ENCODE measurements around the gene GMPPB.
"Not testable (repeated sequence)": the region's sequence is repeated elsewhere in the genome, so short reads cannot be mapped to it uniquely, and the experiment has no call there.

Gene GMPPB

DNA sequence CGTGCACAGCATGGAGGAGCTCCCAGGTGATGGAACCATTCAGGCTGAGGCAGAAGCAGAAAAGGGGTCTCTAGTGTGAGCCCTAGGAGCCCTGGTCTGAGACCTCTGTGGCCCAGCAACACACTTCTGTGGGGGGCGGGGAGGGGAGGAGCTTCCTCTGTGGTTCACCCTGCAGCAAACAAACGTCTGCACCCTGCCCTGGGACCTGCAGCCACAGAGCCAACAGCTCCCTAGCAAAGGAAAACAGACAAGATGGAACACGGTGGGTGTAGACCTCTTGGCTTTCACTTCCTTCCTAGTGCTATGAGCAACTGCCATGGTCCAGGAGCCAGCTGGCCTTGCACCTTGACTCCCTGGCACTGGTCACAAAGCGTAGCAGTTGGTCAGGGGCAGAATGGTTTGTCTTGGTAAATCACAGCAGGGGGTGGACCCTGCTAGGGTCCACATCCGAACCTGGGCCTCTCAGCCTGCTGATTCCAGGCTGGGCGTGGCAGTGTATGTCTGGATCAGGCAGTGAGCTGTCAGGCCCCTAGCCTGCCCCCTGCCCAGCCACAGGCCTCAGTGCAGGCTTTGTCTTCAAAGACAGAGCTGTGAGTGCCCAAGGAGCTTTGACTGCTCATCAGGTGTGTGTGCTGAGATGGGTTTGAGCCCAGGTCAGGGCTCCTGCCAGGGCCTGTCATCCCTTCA is 11.0 kb downstream of the GMPPB start:
- DNase-seq, result no peak

- DNase-seq, result no peak
These were observed 11.6 kb downstream of the GMPPB start for GRCh38 chr3:49712166-49712565.

GRCh38 chr3:49711489-49711888 is 12.3 kb downstream of the GMPPB start:
- DNase-seq, result no peak

GRCh38 chr3:49709852-49710251 is 13.9 kb downstream of the GMPPB start:
- no peak for DNase-seq

DNA sequence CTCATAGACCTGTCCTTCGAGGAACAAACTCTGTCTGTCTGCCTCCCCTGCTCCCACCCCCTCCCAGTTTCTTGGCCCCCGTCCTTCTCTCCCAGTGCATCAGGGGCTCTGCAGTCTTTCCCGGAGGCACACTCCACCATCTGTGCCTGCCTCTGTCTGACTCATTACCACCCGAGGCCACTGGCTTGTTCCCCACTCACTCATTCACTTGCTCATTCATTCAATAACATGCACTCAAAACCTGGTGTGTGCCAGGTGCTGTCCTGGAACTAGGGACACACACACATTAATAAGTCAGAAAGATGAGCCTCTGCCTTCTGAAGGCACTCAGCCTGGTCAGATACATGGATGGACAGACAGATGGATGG is 16.7 kb downstream of the GMPPB start:
- DNase-seq, result no peak

DNA sequence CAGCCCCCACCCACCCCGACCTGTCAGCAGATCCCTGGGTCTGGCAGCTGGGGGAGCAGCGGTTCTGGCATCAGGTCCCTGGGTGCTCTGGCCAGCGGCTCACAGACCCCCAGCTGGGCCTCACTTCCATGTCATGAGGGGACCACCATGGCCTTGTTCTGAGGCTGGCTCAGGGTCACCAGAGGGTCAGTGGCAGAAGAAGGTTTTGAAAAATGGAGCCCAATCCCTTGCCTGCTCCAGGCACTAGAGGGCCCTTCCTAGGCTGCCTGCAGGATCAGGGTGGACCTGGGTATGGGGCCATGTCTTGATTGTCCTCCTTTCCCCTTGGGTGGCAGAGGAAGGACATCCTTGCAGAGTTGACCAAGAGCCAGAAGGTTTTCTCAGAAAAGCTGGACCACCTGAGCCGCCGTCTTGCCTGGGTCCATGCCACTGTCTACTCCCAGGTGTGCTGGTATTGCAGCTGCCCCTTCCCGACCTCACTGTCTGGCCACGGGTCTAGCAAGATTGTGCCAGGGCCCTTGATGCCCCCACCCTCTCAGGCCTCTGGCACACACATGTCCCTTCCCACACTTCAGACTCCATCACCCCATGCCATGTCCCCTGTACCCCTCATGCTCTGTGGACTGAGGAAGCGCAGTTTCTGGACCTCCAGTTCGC is 17.2 kb downstream of the GMPPB start:
- DNase-seq, result no peak

DNA sequence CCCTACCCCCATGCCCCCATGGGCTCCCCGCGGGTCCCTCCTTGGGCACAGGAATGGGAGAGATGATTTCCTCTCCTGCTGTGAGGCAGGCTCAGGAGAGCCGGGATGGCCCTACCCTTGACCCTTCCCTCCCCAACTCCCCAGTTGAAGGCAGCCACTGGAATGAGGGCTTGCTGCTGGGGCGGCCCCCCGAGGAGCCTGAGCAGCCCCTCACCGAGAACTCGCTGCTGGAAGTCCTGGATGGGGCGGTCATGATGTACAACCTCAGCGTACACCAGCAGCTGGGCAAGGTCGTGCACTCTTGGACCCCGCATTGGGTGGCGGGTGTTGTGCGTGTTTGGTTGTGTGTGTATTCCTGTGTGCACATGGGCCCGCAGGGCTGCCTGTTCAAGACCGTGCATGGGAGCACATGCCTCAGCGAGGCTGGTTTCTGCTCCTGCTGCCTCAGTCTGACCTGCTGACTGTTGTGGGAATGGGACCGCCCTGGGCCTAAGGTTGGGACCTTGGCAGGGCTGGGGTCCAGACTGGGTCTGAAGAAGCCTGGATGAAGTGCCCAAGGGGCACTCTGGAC is 18.3 kb downstream of the GMPPB start:
- DNase-seq, result no peak

GRCh38 chr3:49704629-49705028 is 19.1 kb downstream of the GMPPB start:
- no peak for DNase-seq

DNA sequence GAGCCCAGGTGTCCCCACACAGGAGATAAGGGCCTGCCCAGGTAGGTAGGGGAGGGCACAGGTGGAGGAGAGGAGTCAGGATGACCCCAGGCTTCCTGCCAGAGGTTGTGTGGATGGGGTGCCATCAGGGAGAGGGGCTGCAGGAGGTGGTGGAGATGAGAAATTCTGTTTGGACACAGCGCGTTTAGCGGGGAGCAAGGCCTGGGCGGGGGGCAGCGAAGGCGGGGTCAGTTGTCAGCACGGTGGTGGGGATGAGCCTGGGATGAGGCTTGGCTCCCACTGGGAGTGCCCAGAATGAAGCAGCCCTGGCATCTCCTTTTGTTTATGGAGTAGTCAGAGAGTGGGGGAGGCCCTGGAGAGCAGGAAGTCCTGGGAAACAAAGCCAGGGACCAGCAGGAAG is 19.8 kb downstream of the GMPPB start:
- no peak for DNase-seq

- DNase-seq, result no peak
These were observed 20.3 kb downstream of the GMPPB start for GRCh38 chr3:49703443-49703927.

- no peak for DNase-seq
These were observed 21.1 kb downstream of the GMPPB start for GRCh38 chr3:49702672-49703071.

- no peak for DNase-seq
These were observed 22.2 kb downstream of the GMPPB start for GRCh38 chr3:49701388-49702077.

DNA sequence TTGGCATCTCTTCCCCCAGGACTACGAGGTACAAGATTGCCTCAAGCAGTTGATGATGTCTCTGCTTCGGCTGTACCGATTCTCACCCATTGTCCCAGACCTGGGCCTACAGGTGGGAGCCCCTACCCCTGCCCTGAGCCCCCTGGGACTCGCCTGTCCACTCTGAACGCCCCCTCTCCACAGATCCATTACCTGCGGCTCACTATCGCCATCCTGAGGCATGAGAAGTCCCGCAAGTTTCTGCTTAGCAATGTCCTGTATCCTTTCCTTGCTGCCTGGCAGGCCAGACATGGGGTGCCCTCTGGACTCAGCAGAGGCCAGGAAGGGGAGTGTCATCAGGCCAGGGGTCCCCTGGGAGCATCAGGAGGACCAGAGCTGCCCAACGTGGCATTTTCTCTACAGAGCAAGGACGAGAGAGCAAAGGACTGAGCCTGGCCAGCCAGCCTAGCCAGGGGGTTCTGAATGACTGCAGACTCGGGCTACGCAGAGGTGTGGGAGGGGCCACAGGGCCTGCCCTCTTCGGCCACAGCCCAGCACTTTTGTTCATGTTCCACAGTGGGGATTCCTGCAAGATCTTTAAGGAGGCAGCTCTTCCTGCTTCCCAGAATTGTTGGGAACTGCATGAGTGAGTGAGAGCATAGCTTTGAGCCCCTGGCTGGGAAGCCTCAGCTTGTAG is 23.2 kb downstream of the GMPPB start:
- no peak for DNase-seq

- no peak for DNase-seq
These were observed 23.7 kb downstream of the GMPPB start for GRCh38 chr3:49700014-49700413.

- DNase-seq, result no peak
These were observed 24.3 kb downstream of the GMPPB start for GRCh38 chr3:49699281-49699979.

GRCh38 chr3:49695350-49696015 is 28.3 kb downstream of the GMPPB start:
- DNase-seq, result not testable (repeated sequence)

DNA sequence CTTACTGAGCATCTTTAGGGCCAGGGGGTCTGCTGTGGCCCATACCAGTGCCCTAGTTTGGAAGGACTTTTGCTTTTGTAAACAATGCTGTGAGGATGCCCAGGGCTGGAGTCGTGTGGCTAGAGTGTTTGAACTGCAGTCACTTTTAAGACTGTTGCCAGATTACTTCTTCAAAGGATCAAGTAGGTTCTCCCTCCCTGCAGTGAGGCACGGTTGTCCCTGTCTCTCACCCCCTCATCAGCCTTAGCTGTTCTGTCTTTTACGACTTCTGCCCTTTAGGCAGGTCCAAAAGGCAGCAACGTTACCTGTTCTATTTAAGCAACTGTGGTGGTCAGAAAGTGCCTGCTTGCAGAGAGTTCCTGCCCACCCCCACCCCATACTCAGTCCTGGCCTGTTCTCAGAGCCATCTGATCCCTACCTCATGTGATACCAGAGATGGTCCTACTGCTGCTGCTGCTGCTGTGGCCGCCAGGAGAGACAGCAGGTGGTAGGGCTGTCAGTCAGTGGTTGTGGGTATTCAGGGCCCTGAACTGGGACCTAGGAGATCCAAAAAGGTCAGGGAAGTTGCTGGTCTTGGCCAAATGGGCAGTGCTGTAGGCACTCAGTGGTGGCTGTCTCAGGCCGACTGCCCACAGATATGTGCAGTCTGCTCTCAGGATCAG is 29.2 kb downstream of the GMPPB start:
- not testable (repeated sequence) for DNase-seq

DNA sequence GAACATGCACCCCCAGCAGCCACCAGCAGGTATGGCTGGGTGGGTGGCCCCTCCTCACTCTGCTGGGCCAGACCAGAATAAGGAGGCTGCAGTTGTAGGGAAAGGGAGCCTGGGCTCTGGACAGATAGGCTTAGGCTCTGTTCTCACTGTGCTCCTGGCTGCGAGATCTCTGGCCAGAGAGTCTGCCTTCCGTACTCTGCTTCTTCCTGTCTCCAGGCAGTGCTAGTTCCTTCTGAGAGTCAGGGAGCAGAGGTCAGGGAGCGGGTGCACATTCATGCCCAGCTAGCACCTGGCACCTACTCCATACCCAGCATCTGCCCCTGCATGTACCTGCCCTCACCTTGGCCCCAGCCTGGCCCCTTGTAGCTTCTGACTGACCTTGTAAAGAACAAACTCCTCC is 32.3 kb downstream of the GMPPB start:
- not testable (repeated sequence) for DNase-seq

GRCh38 chr3:49690856-49691255 is 32.9 kb downstream of the GMPPB start:
- not testable (repeated sequence) for DNase-seq

GRCh38 chr3:49689908-49690624 is 33.7 kb downstream of the GMPPB start:
- not testable (repeated sequence) for DNase-seq

Data from NCI-H2227 treated with DMSO at 0.1 percent for 48 hours (cell line).